ENCODE results near the gene CNKSR3.

DNA sequence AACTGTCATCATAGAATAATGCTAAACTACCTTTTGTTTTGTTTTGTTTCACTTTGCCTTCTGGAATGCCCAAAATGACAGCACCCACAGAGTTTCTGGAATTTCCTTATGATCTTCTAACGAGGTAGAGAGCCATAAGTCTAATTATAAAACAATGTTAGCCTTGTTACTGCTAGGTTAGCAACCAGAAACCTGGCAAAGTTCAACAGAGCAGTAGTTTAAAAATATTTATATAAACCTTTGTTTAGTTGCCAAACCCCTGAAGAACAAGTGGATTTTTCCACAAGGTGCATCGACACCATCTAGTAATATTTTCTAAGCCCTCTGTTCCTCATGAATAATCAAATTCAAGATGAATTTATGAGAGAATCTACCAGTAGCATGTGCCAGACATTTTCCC lies 126.3 kb downstream of the CNKSR3 start:
- TF ChIP-seq POLR2A (IDR thresholded peaks at IDR 0.05) (no peak), POLR2AphosphoS5 (IDR thresholded peaks at IDR 0.05) (no peak)

Data from suprapubic skin (tissue), 4 donors.